Measurements from ENCODE around the gene EHBP1. TPM values are rescaled to one million over a fixed set of nuclear protein-coding genes. Genes with fewer than 3 reads are reported as not detected.

EHBP1 gene
- total RNA-seq, 1 donor from 2014 or later: 104 TPM

GRCh38 chr2:62884514-62884913 is 179.0 kb downstream of the EHBP1 start:
- no peak for DNase-seq

GRCh38 chr2:62894966-62895631 is 189.6 kb downstream of the EHBP1 start:
- DNase-seq: no peak

GRCh38 chr2:62895632-62896009 is 190.1 kb downstream of the EHBP1 start:
- DNase-seq: no peak

GRCh38 chr2:62897187-62897827 is 191.8 kb downstream of the EHBP1 start:
- no peak for DNase-seq

- no peak for DNase-seq
Measured at GRCh38 chr2:62904344-62904743, 198.8 kb downstream of the EHBP1 start.

- DNase-seq: no peak
Measured at GRCh38 chr2:62908145-62908544, 202.6 kb downstream of the EHBP1 start.

GRCh38 chr2:62913311-62913710 is 207.8 kb downstream of the EHBP1 start:
- no peak for DNase-seq

- no peak for DNase-seq
Measured at GRCh38 chr2:62919041-62919440, 213.5 kb downstream of the EHBP1 start.

- no peak for DNase-seq
Measured at GRCh38 chr2:62920070-62920469, 214.6 kb downstream of the EHBP1 start.

- no peak for DNase-seq
Measured at GRCh38 chr2:62923242-62923641, 217.7 kb downstream of the EHBP1 start.

- no peak for DNase-seq
Measured at GRCh38 chr2:62923881-62924280, 218.4 kb downstream of the EHBP1 start.

GRCh38 chr2:62928015-62928414 is 222.5 kb downstream of the EHBP1 start:
- DNase-seq: no peak

- DNase-seq: no peak
Measured at GRCh38 chr2:62931536-62931935, 226.0 kb downstream of the EHBP1 start.

GRCh38 chr2:62933398-62933917 is 227.9 kb downstream of the EHBP1 start:
- no peak for DNase-seq

- DNase-seq: no peak
Measured at GRCh38 chr2:62934517-62934916, 229.0 kb downstream of the EHBP1 start.

GRCh38 chr2:62938126-62938525 is 232.6 kb downstream of the EHBP1 start:
- no peak for DNase-seq

- no peak for DNase-seq
Measured at GRCh38 chr2:62939735-62940491, 234.4 kb downstream of the EHBP1 start.

- DNase-seq: no peak
Measured at GRCh38 chr2:62940697-62941096, 235.2 kb downstream of the EHBP1 start.

GRCh38 chr2:62941413-62941812 is 235.9 kb downstream of the EHBP1 start:
- no peak for DNase-seq

- no peak for DNase-seq
Measured at GRCh38 chr2:62944362-62944761, 238.8 kb downstream of the EHBP1 start.

- no peak for DNase-seq
Measured at GRCh38 chr2:62947403-62947802, 241.9 kb downstream of the EHBP1 start.

- no peak for DNase-seq
Measured at GRCh38 chr2:62956651-62957050, 251.1 kb downstream of the EHBP1 start.

- no peak for DNase-seq
Measured at GRCh38 chr2:62958206-62958605, 252.7 kb downstream of the EHBP1 start.

All from tongue (tissue), 2 donors.